Calu3 (cell line): ENCODE measurements around the gene ZFPM1. TPM values are rescaled to one million over a fixed set of nuclear protein-coding genes. Genes with fewer than 3 reads are reported as not detected.

ENCODE experiments used
- BruUV-seq: library from RNA; stranded (reverse); fragments of 400-500 nt; replicated peaks from 2 replicates; lab custom pipeline; 2021; lab: Mats Ljungman, UMichigan
- CTCF ChIA-PET: fragments of 300-600 bp; sonication (Branson Sonifier 250); formaldehyde crosslinking; loops from one replicate; lab custom pipeline; 2022; ENCODE audit warnings: antibody characterized with exemption; lab: Charles Lee
- DNase-seq: peaks from one replicate; pipeline ENCODE4 v3.0.0; 2022
- H3K27ac Mint-ChIP-seq: one replicate; pipeline ENCODE4 v1.8.0; 2022; ENCODE audit warnings: mixed read lengths; ENCODE audit not compliant: unreplicated experiment
- H3K27me3 Mint-ChIP-seq: one replicate; pipeline ENCODE4 v1.8.0; 2022; ENCODE audit warnings: mixed read lengths; ENCODE audit not compliant: unreplicated experiment
- H3K36me3 Mint-ChIP-seq: one replicate; pipeline ENCODE4 v1.8.0; 2022; ENCODE audit warnings: mild to moderate bottlenecking, moderate library complexity, mixed read lengths; ENCODE audit not compliant: insufficient read depth, unreplicated experiment
- H3K4me1 Mint-ChIP-seq: one replicate; pipeline ENCODE4 v1.8.0; 2022; ENCODE audit warnings: mild to moderate bottlenecking, low read depth, mixed read lengths; ENCODE audit not compliant: unreplicated experiment
- H3K4me3 Mint-ChIP-seq: one replicate; pipeline ENCODE4 v1.8.0; 2022; ENCODE audit warnings: mild to moderate bottlenecking, low read depth, moderate library complexity, mixed read lengths; ENCODE audit not compliant: unreplicated experiment
- H3K9me3 Mint-ChIP-seq: one replicate; pipeline ENCODE4 v1.8.0; 2022; ENCODE audit warnings: low read depth, mixed read lengths; ENCODE audit not compliant: unreplicated experiment
- CTCF ChIP-seq: fragments of 200-600 bp; IDR thresholded peaks from one replicate; pipeline ENCODE4 v1.8.0; 2022; ENCODE audit warnings: antibody characterized with exemption; ENCODE audit not compliant: unreplicated experiment
- intact Hi-C: fragments of 100-400 bp; cut with micrococcal nuclease; formaldehyde crosslinking; loops from one replicate; pipeline ENCODE4 v1.10.0; 2022; ENCODE audit not compliant: unreplicated experiment
- total RNA-seq: library from RNA; stranded (reverse); gene quantifications from 2 replicates; pipeline ENCODE4 v1.2.3, GENCODE V29; 2022

Gene ZFPM1
- total RNA-seq, 1 experiment from 2014 or later: 3.1 TPM

DNA sequence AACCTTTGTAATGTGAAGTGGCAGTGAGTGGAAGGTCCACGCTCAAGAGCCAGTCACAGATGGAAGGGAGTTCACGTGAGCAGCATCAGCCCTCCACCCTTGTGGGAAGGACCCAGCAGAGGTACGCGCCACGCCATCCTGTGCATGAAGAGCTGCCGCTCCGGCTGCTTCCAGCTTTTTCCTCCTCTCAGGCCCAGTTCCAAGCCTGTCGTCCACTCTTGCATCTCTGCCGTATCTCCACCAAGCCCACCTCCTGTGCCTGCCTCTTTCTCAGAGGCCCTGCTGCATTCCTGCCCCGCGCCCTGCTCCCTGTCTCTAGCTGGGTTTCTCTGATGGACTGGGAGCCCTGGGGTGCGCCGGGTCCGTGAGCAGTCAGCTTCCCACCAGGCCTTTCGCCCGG lies 127.3 kb downstream of the ZFPM1 start:
- no peaks in the 10 kb centered on the region for H3K4me1 Mint-ChIP-seq
- intact Hi-C loops: no loop called here
- no TSS peak for BruUV-seq
- no peak overlapping the region for H3K4me3 Mint-ChIP-seq
- DNase-seq: no peak
- no peak overlapping the region for H3K27ac Mint-ChIP-seq
- TF ChIP-seq CTCF: no peak
- CTCF ChIA-PET: no interaction called here
- peaks cover 47% of the 10 kb centered on the region for H3K36me3 Mint-ChIP-seq
- H3K9me3 Mint-ChIP-seq: no peaks in the 10 kb centered on the region
- H3K27me3 Mint-ChIP-seq: no peaks in the 10 kb centered on the region

- Mint-ChIP-seq H3K4me3 (no peak overlapping the region), H3K36me3 (peaks cover 41% of the 10 kb centered on the region), H3K27ac (no peak overlapping the region), H3K4me1 (no peaks in the 10 kb centered on the region), H3K27me3 (no peaks in the 10 kb centered on the region), H3K9me3 (no peaks in the 10 kb centered on the region)
- DNase-seq: no peak
- no peak for TF ChIP-seq CTCF
- CTCF ChIA-PET: no interaction called here
- no TSS peak for BruUV-seq
- intact Hi-C loops: no loop called here
Measured at GRCh38 chr16:88581033-88581432, 128.0 kb downstream of the ZFPM1 start.

DNA sequence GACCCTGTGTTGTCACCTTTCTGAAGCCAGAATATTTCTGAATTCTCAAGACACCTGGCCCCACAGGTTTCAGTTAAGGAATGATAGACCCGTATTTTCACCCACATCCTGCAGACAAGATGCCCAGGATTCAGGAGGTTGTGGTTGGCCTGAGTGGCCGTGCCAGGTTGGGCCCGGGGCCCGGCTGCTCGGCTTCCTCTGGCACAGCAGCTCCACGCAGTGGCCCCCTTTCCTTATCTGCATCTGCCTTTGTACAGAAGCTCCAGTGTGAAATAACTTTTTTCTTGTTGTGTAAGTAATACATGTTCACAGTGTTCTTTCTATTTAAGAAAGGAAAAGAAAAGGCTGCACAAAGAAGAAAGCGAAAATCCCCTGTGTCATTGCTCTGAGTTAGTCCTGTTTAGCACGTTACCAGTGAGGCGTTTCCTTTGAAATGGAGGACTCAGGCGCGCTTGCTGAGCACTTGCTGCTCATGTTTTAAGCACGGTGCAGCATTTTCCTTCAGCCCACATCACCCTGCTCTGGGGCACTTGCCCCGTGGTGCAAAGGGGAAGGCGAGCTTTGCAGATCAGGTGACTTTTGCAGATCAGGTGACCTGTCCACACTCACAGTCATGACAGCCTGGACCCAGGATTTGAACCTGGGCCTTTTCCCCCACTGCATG lies 130.0 kb downstream of the ZFPM1 start:
- H3K9me3 Mint-ChIP-seq: no peaks in the 10 kb centered on the region
- intact Hi-C loops: no loop called here
- no peak overlapping the region for H3K4me3 Mint-ChIP-seq
- DNase-seq: no peak
- TF ChIP-seq CTCF: no peak
- H3K36me3 Mint-ChIP-seq: peaks cover 23% of the 10 kb centered on the region
- CTCF ChIA-PET: no interaction called here
- no peaks in the 10 kb centered on the region for H3K4me1 Mint-ChIP-seq
- no peaks in the 10 kb centered on the region for H3K27me3 Mint-ChIP-seq
- H3K27ac Mint-ChIP-seq: no peak overlapping the region
- no TSS peak for BruUV-seq

DNA sequence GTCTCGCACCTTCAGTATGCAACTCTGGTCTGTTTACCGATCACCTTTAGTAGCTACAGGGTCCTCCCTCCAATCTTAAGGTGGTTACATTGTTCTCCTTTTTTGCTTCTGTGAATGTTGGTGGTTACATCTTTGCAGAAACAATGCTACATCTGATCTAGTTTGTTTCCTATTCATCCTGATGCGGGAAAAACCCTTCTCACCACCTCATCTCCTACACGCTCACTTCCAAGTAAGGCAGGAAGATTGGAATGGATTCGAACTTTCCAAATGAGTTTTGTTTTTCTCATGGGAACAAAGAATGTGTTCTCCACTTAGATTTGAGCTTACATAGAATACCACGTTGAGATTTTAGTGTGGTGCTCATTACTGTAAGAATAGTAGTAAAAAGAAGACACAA lies 131.6 kb downstream of the ZFPM1 start:
- no TSS peak for BruUV-seq
- no peaks in the 10 kb centered on the region for H3K4me1 Mint-ChIP-seq
- CTCF ChIA-PET: no interaction called here
- no peaks in the 10 kb centered on the region for H3K9me3 Mint-ChIP-seq
- H3K36me3 Mint-ChIP-seq: peaks cover 14% of the 10 kb centered on the region
- H3K27me3 Mint-ChIP-seq: no peaks in the 10 kb centered on the region
- H3K27ac Mint-ChIP-seq: no peak overlapping the region
- no peak for TF ChIP-seq CTCF
- intact Hi-C loops: no loop called here
- H3K4me3 Mint-ChIP-seq: no peak overlapping the region
- no peak for DNase-seq
